HepG2 (cell line): ENCODE results near the gene CD58. TPM values are rescaled to one million over a fixed set of nuclear protein-coding genes. Genes with fewer than 3 reads are reported as not detected.

Source experiments
- BCL6 ChIP-seq: IDR thresholded peaks from 2 replicates; pipeline ENCODE4 v1.6.1; 2016; ENCODE audit warnings: missing genetic modification reagents, missing compliant biosample characterization
- FOSL2 ChIP-seq: sonication (generic); formaldehyde crosslinking; IDR thresholded peaks from 2 replicates; pipeline ENCODE4 v1.4.0; 2020; ENCODE audit warnings: missing genetic modification reagents
- HDAC2 ChIP-seq: sonication (generic); formaldehyde crosslinking; IDR thresholded peaks from 2 replicates; pipeline ENCODE4 v1.4.0; 2020; ENCODE audit warnings: missing genetic modification reagents
- HMGXB3 ChIP-seq: sonication (generic); formaldehyde crosslinking; IDR thresholded peaks from 2 replicates; pipeline ENCODE4 v1.4.0; 2020; ENCODE audit warnings: missing genetic modification reagents, borderline replicate concordance
- KLF9 ChIP-seq: IDR thresholded peaks from 2 replicates; pipeline ENCODE4 v1.6.1; 2016; ENCODE audit warnings: low read depth
- ONECUT2 ChIP-seq: sonication (generic); formaldehyde crosslinking; IDR thresholded peaks from 2 replicates; pipeline ENCODE4 v1.4.0; 2020; ENCODE audit warnings: missing genetic modification reagents
- PITX1 ChIP-seq: sonication (generic); formaldehyde crosslinking; IDR thresholded peaks from 2 replicates; pipeline ENCODE4 v1.5.1; 2020; ENCODE audit warnings: mild to moderate bottlenecking, missing genetic modification reagents
- POLR2AphosphoS2 ChIP-seq: IDR thresholded peaks from 2 replicates; pipeline ENCODE4 v1.6.1; 2011; ENCODE audit warnings: low read depth, low read length, improper control_type of control experiment
- ZBTB21 ChIP-seq: sonication (generic); formaldehyde crosslinking; IDR thresholded peaks from 2 replicates; pipeline ENCODE4 v1.4.0; 2020; ENCODE audit warnings: missing genetic modification reagents
- ZNF333 ChIP-seq: sonication (generic); formaldehyde crosslinking; IDR thresholded peaks from 2 replicates; pipeline ENCODE4 v1.4.0; 2020; ENCODE audit warnings: mild to moderate bottlenecking, missing genetic modification reagents, borderline replicate concordance
- ZNF781 ChIP-seq: sonication (generic); formaldehyde crosslinking; IDR thresholded peaks from 2 replicates; pipeline ENCODE4 v1.5.1; 2020; ENCODE audit warnings: borderline replicate concordance, mild to moderate bottlenecking, missing genetic modification reagents; ENCODE audit errors: not compliant biosample characterization
- polyA plus RNA-seq, 8 experiments: library from polyadenylated mRNA; depleted of rRNA in 3 of 8; stranded (reverse) in 7 of 8; unstranded in 1 of 8; fragments of >200 nt; fragmentation: Illumina TruSeq in 4 of 8; extraction: Trizol in 4 of 8; gene quantifications; 2 replicates each; pipeline versions ENCODE4 v1.2.1 to v1.2.3, GENCODE V29; 2011 to 2016; ENCODE audit warnings: low read depth in 4 of 8, missing spikeins in 1 of 8, mixed read lengths in 1 of 8; ENCODE audit not compliant: insufficient read depth in 1 of 8
- total RNA-seq, 5 experiments: library from RNA; depleted of rRNA; stranded (reverse); fragments of >200 nt; fragmentation: Illumina TruSeq; extraction: Trizol; gene quantifications; 2 replicates each; pipeline ENCODE4 v1.2.3, GENCODE V29; 2016; ENCODE audit warnings: low read depth in 1 of 5
- TF ChIP-seq, protein P1 (sequence below): sonication (generic); formaldehyde crosslinking; IDR thresholded peaks from 2 replicates; pipeline ENCODE4 v1.4.0; 2020; ENCODE audit warnings: missing genetic modification reagents, borderline replicate concordance
- TF ChIP-seq, protein P2 (sequence below): sonication (generic); formaldehyde crosslinking; IDR thresholded peaks from 2 replicates; pipeline ENCODE4 v1.4.0; 2020; ENCODE audit warnings: missing genetic modification reagents
- TF ChIP-seq, protein P3 (sequence below): sonication (generic); formaldehyde crosslinking; IDR thresholded peaks from 2 replicates; pipeline ENCODE4 v1.8.0; 2022; ENCODE audit warnings: low read depth, missing genetic modification reagents
- TF ChIP-seq, protein P4 (sequence below): sonication (generic); formaldehyde crosslinking; IDR thresholded peaks from 2 replicates; pipeline ENCODE4 v1.4.0; 2020; ENCODE audit warnings: mild to moderate bottlenecking, low read depth, missing genetic modification reagents

CD58 gene
- total and polyA plus RNA-seq, 2 of the 13 experiments (the other 11 are each of a cell fraction or from before 2014, with no cell fraction given), result 9.4 to 13.5 TPM

DNA sequence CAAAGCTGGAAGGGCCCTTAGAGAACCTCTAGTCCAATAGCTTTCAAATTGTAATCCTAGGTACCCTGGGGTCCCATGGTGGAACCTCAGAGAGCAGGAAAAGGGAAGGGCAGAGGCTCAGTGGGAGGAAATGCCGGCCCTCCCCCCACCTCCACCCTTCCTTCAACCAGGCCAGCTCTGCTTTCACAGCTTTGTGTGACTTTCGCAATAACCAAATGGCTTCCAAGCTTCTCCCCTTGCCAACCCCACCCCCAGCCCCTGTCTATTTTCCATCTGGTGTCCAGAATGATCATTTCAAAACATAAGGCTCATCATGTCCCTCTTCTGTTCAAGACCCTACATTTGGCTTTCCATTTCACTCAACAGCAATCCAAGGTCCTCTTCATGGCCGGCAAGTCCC lies 74.4 kb downstream of the CD58 start (continued):
- TF ChIP-seq, protein P1, sequence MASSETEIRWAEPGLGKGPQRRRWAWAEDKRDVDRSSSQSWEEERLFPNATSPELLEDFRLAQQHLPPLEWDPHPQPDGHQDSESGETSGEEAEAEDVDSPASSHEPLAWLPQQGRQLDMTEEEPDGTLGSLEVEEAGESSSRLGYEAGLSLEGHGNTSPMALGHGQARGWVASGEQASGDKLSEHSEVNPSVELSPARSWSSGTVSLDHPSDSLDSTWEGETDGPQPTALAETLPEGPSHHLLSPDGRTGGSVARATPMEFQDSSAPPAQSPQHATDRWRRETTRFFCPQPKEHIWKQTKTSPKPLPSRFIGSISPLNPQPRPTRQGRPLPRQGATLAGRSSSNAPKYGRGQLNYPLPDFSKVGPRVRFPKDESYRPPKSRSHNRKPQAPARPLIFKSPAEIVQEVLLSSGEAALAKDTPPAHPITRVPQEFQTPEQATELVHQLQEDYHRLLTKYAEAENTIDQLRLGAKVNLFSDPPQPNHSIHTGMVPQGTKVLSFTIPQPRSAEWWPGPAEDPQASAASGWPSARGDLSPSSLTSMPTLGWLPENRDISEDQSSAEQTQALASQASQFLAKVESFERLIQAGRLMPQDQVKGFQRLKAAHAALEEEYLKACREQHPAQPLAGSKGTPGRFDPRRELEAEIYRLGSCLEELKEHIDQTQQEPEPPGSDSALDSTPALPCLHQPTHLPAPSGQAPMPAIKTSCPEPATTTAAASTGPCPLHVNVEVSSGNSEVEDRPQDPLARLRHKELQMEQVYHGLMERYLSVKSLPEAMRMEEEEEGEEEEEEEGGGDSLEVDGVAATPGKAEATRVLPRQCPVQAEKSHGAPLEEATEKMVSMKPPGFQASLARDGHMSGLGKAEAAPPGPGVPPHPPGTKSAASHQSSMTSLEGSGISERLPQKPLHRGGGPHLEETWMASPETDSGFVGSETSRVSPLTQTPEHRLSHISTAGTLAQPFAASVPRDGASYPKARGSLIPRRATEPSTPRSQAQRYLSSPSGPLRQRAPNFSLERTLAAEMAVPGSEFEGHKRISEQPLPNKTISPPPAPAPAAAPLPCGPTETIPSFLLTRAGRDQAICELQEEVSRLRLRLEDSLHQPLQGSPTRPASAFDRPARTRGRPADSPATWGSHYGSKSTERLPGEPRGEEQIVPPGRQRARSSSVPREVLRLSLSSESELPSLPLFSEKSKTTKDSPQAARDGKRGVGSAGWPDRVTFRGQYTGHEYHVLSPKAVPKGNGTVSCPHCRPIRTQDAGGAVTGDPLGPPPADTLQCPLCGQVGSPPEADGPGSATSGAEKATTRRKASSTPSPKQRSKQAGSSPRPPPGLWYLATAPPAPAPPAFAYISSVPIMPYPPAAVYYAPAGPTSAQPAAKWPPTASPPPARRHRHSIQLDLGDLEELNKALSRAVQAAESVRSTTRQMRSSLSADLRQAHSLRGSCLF (CRISPR knock-in tag), result no peak
- TF ChIP-seq ZNF333 (CRISPR knock-in tag) (no peak), ONECUT2 (no peak), ZBTB21 (no peak), PITX1 (no peak), BCL6 (CRISPR knock-in tag) (peak; percentile 17; the same call in 1 of the 2 replicates), POLR2AphosphoS2 (no peak), KLF9 (CRISPR knock-in tag) (no peak), HMGXB3 (CRISPR knock-in tag) (no peak), ZNF781 (CRISPR knock-in tag) (no peak), FOSL2 (CRISPR knock-in tag) (no peak), HDAC2 (CRISPR knock-in tag) (no peak)
- TF ChIP-seq, protein P2, sequence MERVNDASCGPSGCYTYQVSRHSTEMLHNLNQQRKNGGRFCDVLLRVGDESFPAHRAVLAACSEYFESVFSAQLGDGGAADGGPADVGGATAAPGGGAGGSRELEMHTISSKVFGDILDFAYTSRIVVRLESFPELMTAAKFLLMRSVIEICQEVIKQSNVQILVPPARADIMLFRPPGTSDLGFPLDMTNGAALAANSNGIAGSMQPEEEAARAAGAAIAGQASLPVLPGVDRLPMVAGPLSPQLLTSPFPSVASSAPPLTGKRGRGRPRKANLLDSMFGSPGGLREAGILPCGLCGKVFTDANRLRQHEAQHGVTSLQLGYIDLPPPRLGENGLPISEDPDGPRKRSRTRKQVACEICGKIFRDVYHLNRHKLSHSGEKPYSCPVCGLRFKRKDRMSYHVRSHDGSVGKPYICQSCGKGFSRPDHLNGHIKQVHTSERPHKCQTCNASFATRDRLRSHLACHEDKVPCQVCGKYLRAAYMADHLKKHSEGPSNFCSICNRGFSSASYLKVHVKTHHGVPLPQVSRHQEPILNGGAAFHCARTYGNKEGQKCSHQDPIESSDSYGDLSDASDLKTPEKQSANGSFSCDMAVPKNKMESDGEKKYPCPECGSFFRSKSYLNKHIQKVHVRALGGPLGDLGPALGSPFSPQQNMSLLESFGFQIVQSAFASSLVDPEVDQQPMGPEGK (CRISPR knock-in tag), result peak; percentile 46; the same call in 1 of the 2 replicates
- TF ChIP-seq, protein P3, sequence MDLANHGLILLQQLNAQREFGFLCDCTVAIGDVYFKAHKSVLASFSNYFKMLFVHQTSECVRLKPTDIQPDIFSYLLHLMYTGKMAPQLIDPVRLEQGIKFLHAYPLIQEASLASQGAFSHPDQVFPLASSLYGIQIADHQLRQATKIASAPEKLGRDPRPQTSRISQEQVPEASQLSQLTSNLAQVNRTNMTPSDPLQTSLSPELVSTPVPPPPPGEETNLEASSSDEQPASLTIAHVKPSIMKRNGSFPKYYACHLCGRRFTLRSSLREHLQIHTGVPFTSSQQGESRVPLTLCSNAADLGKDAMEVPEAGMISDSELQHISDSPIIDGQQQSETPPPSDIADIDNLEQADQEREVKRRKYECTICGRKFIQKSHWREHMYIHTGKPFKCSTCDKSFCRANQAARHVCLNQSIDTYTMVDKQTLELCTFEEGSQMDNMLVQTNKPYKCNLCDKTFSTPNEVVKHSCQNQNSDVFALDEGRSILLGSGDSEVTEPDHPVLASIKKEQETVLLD (CRISPR knock-in tag), result no peak
- TF ChIP-seq, protein P4, sequence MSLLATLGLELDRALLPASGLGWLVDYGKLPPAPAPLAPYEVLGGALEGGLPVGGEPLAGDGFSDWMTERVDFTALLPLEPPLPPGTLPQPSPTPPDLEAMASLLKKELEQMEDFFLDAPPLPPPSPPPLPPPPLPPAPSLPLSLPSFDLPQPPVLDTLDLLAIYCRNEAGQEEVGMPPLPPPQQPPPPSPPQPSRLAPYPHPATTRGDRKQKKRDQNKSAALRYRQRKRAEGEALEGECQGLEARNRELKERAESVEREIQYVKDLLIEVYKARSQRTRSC (CRISPR knock-in tag), result no peak
